ENCODE measurements around the gene SLC22A1.
"Not testable (repeated sequence)": the region's sequence is repeated elsewhere in the genome, so short reads cannot be mapped to it uniquely, and the experiment has no call there.

SLC22A1 gene

GRCh38 chr6:160088069-160088783 lies 33.4 kb upstream of the SLC22A1 start:
- Histone ChIP-seq H3K4me1 (ENCODE audit: insufficient read depth, insufficient read length) (no peaks in the 10 kb centered on the region), H3K9ac (ENCODE audit: insufficient read length, low read depth) (no peak overlapping the region), H3K4me3 (ENCODE audit: insufficient read length, low read depth) (no peak overlapping the region), H3K9me3 (ENCODE audit: insufficient read depth, low read length) (no peaks in the 10 kb centered on the region), H3K27me3 (ENCODE audit: insufficient read depth, insufficient read length) (no peaks in the 10 kb centered on the region), H3K36me3 (ENCODE audit: insufficient read depth, insufficient read length, low read length) (peaks cover 84% of the 10 kb centered on the region)
- peak; percentile 13 for DNase-seq (ENCODE audit: low read depth, low spot score)
- TF ChIP-seq ZNF274 (IDR thresholded peaks at IDR 0.05; ENCODE audit: low read depth, low read length): no peak
- TF ChIP-seq YY1 (IDR thresholded peaks at IDR 0.05; ENCODE audit: insufficient read depth, insufficient read length): no peak
- no peak for TF ChIP-seq SUZ12 (IDR thresholded peaks at IDR 0.05; ENCODE audit: extremely low read depth, insufficient read depth, insufficient read length)

DNA sequence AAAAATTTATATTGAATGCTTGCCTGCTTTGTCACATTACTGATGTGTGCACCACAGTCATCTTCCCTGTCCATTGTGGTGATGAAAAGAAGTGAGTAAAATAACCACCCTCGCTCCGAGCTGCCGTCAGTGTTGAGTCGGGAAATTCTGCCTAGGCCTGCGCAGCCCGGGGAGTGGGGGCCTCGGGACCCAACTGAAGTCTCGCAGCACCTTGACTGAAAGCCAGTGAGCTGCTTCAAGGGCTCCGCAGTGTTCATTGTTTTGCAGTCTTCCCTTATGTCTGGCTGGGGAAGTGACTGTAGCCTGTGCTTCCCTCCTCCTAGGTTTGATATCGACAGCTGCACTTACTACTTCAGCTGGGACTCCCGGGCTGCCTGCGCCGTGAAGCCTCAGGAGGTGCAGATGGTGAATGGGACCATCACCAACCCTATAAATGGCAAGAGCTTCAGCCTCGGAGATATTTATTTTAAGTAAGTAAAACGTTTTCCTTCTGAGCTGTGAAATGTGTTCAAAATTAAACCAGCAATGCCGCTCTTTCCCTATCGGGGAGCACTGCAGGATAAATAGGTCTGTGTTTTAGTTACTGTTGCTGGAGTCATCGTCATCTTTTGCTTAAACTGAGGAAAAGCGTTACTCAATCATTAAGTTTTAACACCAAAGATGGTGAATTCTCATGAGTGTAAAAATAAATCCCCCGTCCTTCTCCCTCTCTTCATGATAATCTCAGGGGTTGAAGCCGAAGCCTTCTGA lies 32.7 kb upstream of the SLC22A1 start:
- H3K36me3 ChIP-seq (ENCODE audit: insufficient read depth, insufficient read length, low read length): peaks cover 88% of the 10 kb centered on the region

GRCh38 chr6:160089534-160089897 lies 32.1 kb upstream of the SLC22A1 start:
- Histone ChIP-seq H3K4me3 (ENCODE audit: insufficient read length, low read depth) (no peak overlapping the region), H3K36me3 (ENCODE audit: insufficient read depth, insufficient read length, low read length) (peaks cover 87% of the 10 kb centered on the region)

More for the DNA sequence above, 32.7 kb upstream of the SLC22A1 start:
- Histone ChIP-seq H3K9ac (ENCODE audit: insufficient read length, low read depth) (no peak overlapping the region), H3K9me3 (ENCODE audit: insufficient read depth, low read length) (no peaks in the 10 kb centered on the region), H3K4me3 (ENCODE audit: insufficient read length, low read depth) (no peak overlapping the region), H3K4me1 (ENCODE audit: insufficient read depth, insufficient read length) (no peaks in the 10 kb centered on the region), H3K27me3 (ENCODE audit: insufficient read depth, insufficient read length) (no peaks in the 10 kb centered on the region)
- TF ChIP-seq ZNF274 (IDR thresholded peaks at IDR 0.05; ENCODE audit: low read depth, low read length) (no peak), SUZ12 (IDR thresholded peaks at IDR 0.05; ENCODE audit: extremely low read depth, insufficient read depth, insufficient read length) (no peak)
- no peak for DNase-seq (ENCODE audit: low read depth, low spot score)

GRCh38 chr6:160090442-160091239 lies 31.0 kb upstream of the SLC22A1 start:
- not testable (repeated sequence) for H3K4me3 ChIP-seq (ENCODE audit: insufficient read length, low read depth); DNase-seq (ENCODE audit: low read depth, low spot score); H3K4me1 ChIP-seq (ENCODE audit: insufficient read depth, insufficient read length); H3K9ac ChIP-seq (ENCODE audit: insufficient read length, low read depth); H3K27me3 ChIP-seq (ENCODE audit: insufficient read depth, insufficient read length); H3K9me3 ChIP-seq (ENCODE audit: insufficient read depth, low read length)
- H3K36me3 ChIP-seq (ENCODE audit: insufficient read depth, insufficient read length, low read length): peaks cover 82% of the 10 kb centered on the region

More at GRCh38 chr6:160089534-160089897, 32.1 kb upstream of the SLC22A1 start:
- Histone ChIP-seq H3K27me3 (ENCODE audit: insufficient read depth, insufficient read length) (no peaks in the 10 kb centered on the region), H3K4me1 (ENCODE audit: insufficient read depth, insufficient read length) (no peaks in the 10 kb centered on the region), H3K9me3 (ENCODE audit: insufficient read depth, low read length) (no peaks in the 10 kb centered on the region), H3K9ac (ENCODE audit: insufficient read length, low read depth) (no peak overlapping the region)
- TF ChIP-seq ZNF274 (IDR thresholded peaks at IDR 0.05; ENCODE audit: low read depth, low read length): no peak
- no peak for TF ChIP-seq YY1 (IDR thresholded peaks at IDR 0.05; ENCODE audit: insufficient read depth, insufficient read length)
- DNase-seq (ENCODE audit: low read depth, low spot score): no peak

DNA sequence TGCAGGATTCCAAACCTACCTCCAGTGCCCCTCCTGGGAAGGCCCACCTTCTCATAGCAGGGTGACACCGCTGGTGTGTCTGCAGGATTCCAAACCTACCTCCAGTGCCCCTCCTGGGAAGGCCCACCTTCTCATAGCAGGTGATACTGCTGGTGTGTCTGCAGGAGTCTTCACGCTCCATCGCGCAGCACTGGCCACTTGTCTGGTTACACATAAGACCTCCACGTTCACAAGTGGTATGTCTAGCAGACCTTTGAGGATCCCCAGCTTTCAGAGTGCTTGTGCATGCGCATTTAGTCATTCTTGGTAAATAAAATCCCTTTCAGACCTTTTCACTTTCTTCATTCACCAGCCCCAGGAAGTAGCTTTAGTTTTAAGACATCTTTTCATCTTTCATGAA lies 29.4 kb upstream of the SLC22A1 start:
- peaks cover 78% of the 10 kb centered on the region for H3K36me3 ChIP-seq (ENCODE audit: insufficient read depth, insufficient read length, low read length)
- not testable (repeated sequence) for H3K27me3 ChIP-seq (ENCODE audit: insufficient read depth, insufficient read length)

GRCh38 chr6:160092602-160093001 lies 29.0 kb upstream of the SLC22A1 start:
- Histone ChIP-seq H3K9me3 (ENCODE audit: insufficient read depth, low read length) (no peaks in the 10 kb centered on the region), H3K27me3 (ENCODE audit: insufficient read depth, insufficient read length) (no peaks in the 10 kb centered on the region), H3K9ac (ENCODE audit: insufficient read length, low read depth) (no peak overlapping the region), H3K36me3 (ENCODE audit: insufficient read depth, insufficient read length, low read length) (peaks cover 81% of the 10 kb centered on the region), H3K4me1 (ENCODE audit: insufficient read depth, insufficient read length) (no peaks in the 10 kb centered on the region), H3K4me3 (ENCODE audit: insufficient read length, low read depth) (no peak overlapping the region)
- TF ChIP-seq ZNF274 (IDR thresholded peaks at IDR 0.05; ENCODE audit: low read depth, low read length) (no peak), YY1 (IDR thresholded peaks at IDR 0.05; ENCODE audit: insufficient read depth, insufficient read length) (no peak), SUZ12 (IDR thresholded peaks at IDR 0.05; ENCODE audit: extremely low read depth, insufficient read depth, insufficient read length) (no peak)
- no peak for DNase-seq (ENCODE audit: low read depth, low spot score)

More for the DNA sequence above, 29.4 kb upstream of the SLC22A1 start:
- H3K4me1 ChIP-seq (ENCODE audit: insufficient read depth, insufficient read length); H3K9me3 ChIP-seq (ENCODE audit: insufficient read depth, low read length); DNase-seq (ENCODE audit: low read depth, low spot score); H3K4me3 ChIP-seq (ENCODE audit: insufficient read length, low read depth); H3K9ac ChIP-seq (ENCODE audit: insufficient read length, low read depth): not testable (repeated sequence)

DNA sequence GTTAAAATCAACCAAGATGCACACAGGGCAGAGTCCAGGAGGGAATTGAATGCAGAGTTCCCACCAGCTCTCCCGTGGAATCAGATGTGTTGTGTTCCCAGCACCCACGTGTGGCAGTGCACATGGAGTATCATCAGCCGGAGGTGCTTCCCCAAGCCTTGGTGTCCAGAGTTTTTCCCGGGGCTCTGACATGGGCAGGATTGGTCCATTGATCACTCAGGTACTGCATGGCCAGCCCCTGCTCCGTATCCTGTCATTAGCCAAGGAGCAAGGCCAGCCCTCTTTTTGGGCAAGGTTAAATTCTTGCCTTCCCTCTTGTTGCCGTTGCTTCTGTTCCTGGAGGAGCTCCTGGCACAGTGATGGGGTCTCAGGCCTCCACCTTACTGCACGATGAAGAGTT lies 28.6 kb upstream of the SLC22A1 start:
- DNase-seq (ENCODE audit: low read depth, low spot score): no peak
- no peak overlapping the region for H3K9ac ChIP-seq (ENCODE audit: insufficient read length, low read depth)
- H3K4me1 ChIP-seq (ENCODE audit: insufficient read depth, insufficient read length): no peaks in the 10 kb centered on the region
- H3K9me3 ChIP-seq (ENCODE audit: insufficient read depth, low read length): no peaks in the 10 kb centered on the region
- no peaks in the 10 kb centered on the region for H3K27me3 ChIP-seq (ENCODE audit: insufficient read depth, insufficient read length)
- TF ChIP-seq SUZ12 (IDR thresholded peaks at IDR 0.05; ENCODE audit: extremely low read depth, insufficient read depth, insufficient read length) (no peak), ZNF274 (IDR thresholded peaks at IDR 0.05; ENCODE audit: low read depth, low read length) (no peak), YY1 (IDR thresholded peaks at IDR 0.05; ENCODE audit: insufficient read depth, insufficient read length) (no peak)
- peaks cover 80% of the 10 kb centered on the region for H3K36me3 ChIP-seq (ENCODE audit: insufficient read depth, insufficient read length, low read length)
- no peak overlapping the region for H3K4me3 ChIP-seq (ENCODE audit: insufficient read length, low read depth)

Measured in NT2/D1 (cell line).